Measurements from ENCODE around the gene KLRK1. TPM values are rescaled to one million over a fixed set of nuclear protein-coding genes. Genes with fewer than 3 reads are reported as not detected.

The KLRK1 gene
- total RNA-seq, 1 experiment from 2014 or later = 0.95 TPM

GRCh38 chr12:10404798-10405197 is 15.0 kb upstream of the KLRK1 start:
- Histone ChIP-seq H3K4me3 (ENCODE audit: low read depth in 2 of 2, low read length in 2 of 2) (no peak overlapping the region), H3K27me3 (ENCODE audit: control insufficient read depth, insufficient read depth, low read length) (no peaks in the 10 kb centered on the region), H3K9me3 (ENCODE audit: control insufficient read depth, insufficient read depth, low read depth, low read length) (0 out of 2 replicates have a peak, but pooled peaks cover 2% of the 10 kb centered on the region), H3K36me3 (ENCODE audit: control insufficient read depth, insufficient read depth, low read length) (no peaks in the 10 kb centered on the region; the same call in 1 of the 2 replicates), H3K27ac (ENCODE audit: low read length) (no peak overlapping the region; the same call in 1 of the 2 replicates), H3K4me1 (ENCODE audit: control insufficient read depth, insufficient read depth, low read length) (peaks cover 7% of the 10 kb centered on the region; the same call in 1 of the 2 replicates)
- POLR2A ChIA-PET = no interaction called here
- no TSS peak for BruUV-seq (replicated peaks)
- ATAC-seq (no peak), DNase-seq (ENCODE audit: low read depth, low spot score) (no peak)
- in situ Hi-C loops (cut with HindIII; ENCODE audit: low pct_unique_long_range_greater_than_20kb, low sequenced_read_pairs) = no loop called here
- CTCF ChIA-PET = no interaction called here
- TF ChIP-seq REST (IDR thresholded peaks at IDR 0.05; ENCODE audit: insufficient read depth in 1 of 2, low read depth in 2 of 2, low read length in 1 of 2) (no peak), CTCF (IDR thresholded peaks at IDR 0.05) (no peak), SIN3A (IDR thresholded peaks at IDR 0.05; ENCODE audit: borderline replicate concordance, insufficient read depth, low read depth, low read length) (no peak), POLR2AphosphoS5 (IDR thresholded peaks at IDR 0.05; ENCODE audit: low read depth, low read length) (no peak), TCF7L2 (IDR thresholded peaks at IDR 0.05; ENCODE audit: low read depth, low read length) (no peak)
- intact Hi-C loops (cut with micrococcal nuclease; ENCODE audit: unreplicated experiment) = no loop called here

- DNase-seq (ENCODE audit: low read depth, low spot score) = no peak
- Histone ChIP-seq H3K36me3 (ENCODE audit: control insufficient read depth, insufficient read depth, low read length) (no peaks in the 10 kb centered on the region; the same call in 1 of the 2 replicates), H3K4me3 (ENCODE audit: low read depth in 2 of 2, low read length in 2 of 2) (no peak overlapping the region), H3K9me3 (ENCODE audit: control insufficient read depth, insufficient read depth, low read depth, low read length) (0 out of 2 replicates have a peak, but pooled peaks cover 2% of the 10 kb centered on the region), H3K4me1 (ENCODE audit: control insufficient read depth, insufficient read depth, low read length) (peaks cover 6% of the 10 kb centered on the region; the same call in 1 of the 2 replicates), H3K27me3 (ENCODE audit: control insufficient read depth, insufficient read depth, low read length) (no peaks in the 10 kb centered on the region), H3K27ac (ENCODE audit: low read length) (peak overlapping the region; percentile 17; the same call in 1 of the 2 replicates)
- in situ Hi-C loops (cut with HindIII; ENCODE audit: low pct_unique_long_range_greater_than_20kb, low sequenced_read_pairs) (no loop called here), intact Hi-C loops (cut with micrococcal nuclease; ENCODE audit: unreplicated experiment) (no loop called here)
- BruUV-seq (replicated peaks) = no TSS peak
- ChIA-PET CTCF (no interaction called here), POLR2A (no interaction called here)
- TF ChIP-seq TCF7L2 (IDR thresholded peaks at IDR 0.05; ENCODE audit: low read depth, low read length) (no peak), POLR2AphosphoS5 (IDR thresholded peaks at IDR 0.05; ENCODE audit: low read depth, low read length) (no peak), CTCF (IDR thresholded peaks at IDR 0.05) (no peak), SIN3A (IDR thresholded peaks at IDR 0.05; ENCODE audit: borderline replicate concordance, insufficient read depth, low read depth, low read length) (no peak), REST (IDR thresholded peaks at IDR 0.05; ENCODE audit: insufficient read depth in 1 of 2, low read depth in 2 of 2, low read length in 1 of 2) (no peak)
- ATAC-seq = no peak
Measured at GRCh38 chr12:10400829-10401228, 11.0 kb upstream of the KLRK1 start.
